ENCODE measurements around the gene PANK4.
"Not testable (repeated sequence)": the region's sequence is repeated elsewhere in the genome, so short reads cannot be mapped to it uniquely, and the experiment has no call there.

PANK4 gene

GRCh38 chr1:2460203-2460602 lies 66.2 kb downstream of the PANK4 start:
- no peak for DNase-seq (ENCODE audit: low spot score)

- no peak for DNase-seq (ENCODE audit: low spot score)
Measured at GRCh38 chr1:2459757-2460156, 66.6 kb downstream of the PANK4 start.

DNA sequence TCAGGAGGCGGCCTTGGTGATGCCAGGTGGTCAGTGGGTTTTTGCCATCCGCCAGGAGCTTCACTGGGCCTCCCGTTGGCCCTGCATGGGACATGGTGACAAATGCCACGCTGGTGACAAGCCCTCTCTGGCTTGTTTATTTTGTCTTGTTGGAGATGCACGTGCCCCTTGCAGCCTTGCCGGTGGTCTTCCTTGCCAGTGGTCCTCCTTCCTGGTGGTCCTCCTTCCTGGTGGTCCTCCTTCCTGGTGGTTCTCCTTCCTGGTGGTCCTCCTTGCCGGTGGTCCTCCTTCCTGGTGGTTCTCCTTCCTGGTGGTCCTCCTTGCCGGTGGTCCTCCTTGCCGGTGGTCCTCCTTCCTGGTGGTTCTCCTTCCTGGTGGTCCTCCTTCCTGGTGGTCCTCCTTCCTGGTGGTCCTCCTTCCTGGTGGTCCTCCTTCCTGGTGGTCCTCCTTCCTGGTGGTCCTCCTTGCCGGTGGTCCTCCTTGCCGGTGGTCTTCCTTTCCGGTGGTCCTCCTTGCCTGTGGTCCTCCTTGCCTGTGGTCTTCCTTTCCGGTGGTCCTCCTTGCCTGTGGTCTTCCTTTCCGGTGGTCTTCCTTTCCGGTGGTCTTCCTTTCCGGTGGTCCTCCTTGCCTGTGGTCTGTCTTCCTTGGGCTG lies 67.2 kb downstream of the PANK4 start:
- not testable (repeated sequence) for DNase-seq (ENCODE audit: low spot score)

GRCh38 chr1:2458687-2459086 lies 67.7 kb downstream of the PANK4 start:
- DNase-seq (ENCODE audit: low spot score) = no peak

Data from activated CD4-positive, alpha-beta T cell treated with anti-CD3 and anti-CD28 coated beads, Interleukin-2, Interleukin-4, amounts not matched to agents 100 ng/mL and 50 ng/mL, durations not matched to agents 16 hours and 8 hours (primary cell).